HepG2 (cell line): Measurements from ENCODE around the gene COL2A1. TPM values are rescaled to one million over a fixed set of nuclear protein-coding genes. Genes with fewer than 3 reads are reported as not detected.
A peak's percentile ranks its signal among the peaks of the same experiment; 100 is the strongest.

Source experiments
- ATAC-seq: fragments of 200-7000 bp; cut with Tn5 transposase; 3 replicates; pipeline ENCODE4 v1.9.1; 2020; ENCODE audit warnings: mild to moderate bottlenecking, moderate library complexity
- Bru-seq: library from RNA; stranded (reverse); fragments of 400-500 nt; gene quantifications from one replicate; lab custom pipeline; 2021; lab: Mats Ljungman, UMichigan
- BruChase-seq, 2 experiments: library from RNA; stranded (reverse); fragments of 400-500 nt; gene quantifications; one replicate each; lab custom pipeline; 2021; lab: Mats Ljungman, UMichigan
- BruUV-seq: library from RNA; stranded (reverse); fragments of 400-500 nt; replicated peaks from 2 replicates; lab custom pipeline; 2021; lab: Mats Ljungman, UMichigan
- CTCF ChIA-PET: fragments of 300-600 bp; formaldehyde crosslinking; extraction: SDS; loops from one replicate; lab custom pipeline; 2021; ENCODE audit warnings: low total read pairs, inconsistent platforms, low intra/inter-chr PET ratio; lab: Yijun Ruan, JAX
- POLR2A ChIA-PET: fragments of 350-600 bp; sonication (Branson Sonifier 250); formaldehyde crosslinking; loops from one replicate; lab custom pipeline; 2020; ENCODE audit warnings: antibody characterized with exemption, inconsistent platforms; lab: Yijun Ruan, JAX
- DNase-seq: peaks from one replicate; pipeline ENCODE4 v3.0.0-alpha.2; 2015; ENCODE audit warnings: low spot score
- FAIRE-seq: peaks from 3 replicates; lab custom pipeline; 2011; peaks lifted over from hg19 to GRCh38; lab: Jason Lieb, UNC
- H2AFZ ChIP-seq: one replicate; pipeline ENCODE4 v1.6.1; 2011; ENCODE audit warnings: low read length, inconsistent platforms
- H3K27ac ChIP-seq: fragments of 300-600 bp; 3 replicates; pipeline ENCODE4 v1.8.0; 2011; ENCODE audit warnings: mixed run types, mild to moderate bottlenecking, mixed read lengths, low read length, inconsistent platforms; ENCODE audit not compliant: insufficient read depth; ENCODE audit errors: extremely low read length
- H3K27me3 ChIP-seq, 2 experiments: fragments of 200-600 bp in 1 of 2; 2 replicates in 1 of 2; 3 replicates in 1 of 2; pipeline versions ENCODE4 v1.6.0 to v1.8.0; 2011; ENCODE audit warnings: low read length in 2 of 2, mild to moderate bottlenecking in 2 of 2, moderate library complexity in 2 of 2, inconsistent platforms in 1 of 2; ENCODE audit not compliant: insufficient read depth in 2 of 2, control insufficient read depth in 1 of 2
- H3K36me3 ChIP-seq, 2 experiments: fragments of 200-600 bp in 1 of 2; replicated peaks in 1 of 2; 2 replicates in 1 of 2; 3 replicates in 1 of 2; pipeline versions ENCODE4 v1.5.1 to v1.8.0; 2011; ENCODE audit warnings: low read length in 2 of 2, inconsistent platforms in 1 of 2; ENCODE audit not compliant: insufficient read depth in 2 of 2, control insufficient read depth in 1 of 2
- H3K4me1 ChIP-seq: 2 replicates; pipeline ENCODE4 v1.5.1; 2012; ENCODE audit warnings: low read length, inconsistent platforms; ENCODE audit not compliant: insufficient read depth
- H3K4me2 ChIP-seq: 2 replicates; pipeline ENCODE4 v1.6.0; 2011; ENCODE audit warnings: low read depth, low read length, inconsistent platforms
- H3K4me3 ChIP-seq, 3 experiments: fragments of 200-600 bp in 1 of 3; sonication (generic), shearing (Covaris generic) in 1 of 3; replicated peaks in 1 of 3; 2 replicates each; pipeline ENCODE4 v1.5.1; 2011 to 2016; ENCODE audit warnings: low read length in 3 of 3, inconsistent platforms in 2 of 3, low read depth in 2 of 3, mild to moderate bottlenecking in 2 of 3, control low read depth in 1 of 3, mixed read lengths in 1 of 3; ENCODE audit not compliant: insufficient read depth in 1 of 3
- H3K79me2 ChIP-seq: one replicate; pipeline ENCODE4 v1.6.1; 2011; ENCODE audit warnings: low read length, inconsistent platforms; ENCODE audit not compliant: insufficient read depth
- H3K9ac ChIP-seq: 2 replicates; pipeline ENCODE4 v1.6.0; 2011; ENCODE audit warnings: mild to moderate bottlenecking, low read depth, low read length, inconsistent platforms; ENCODE audit not compliant: insufficient read depth
- H3K9me3 ChIP-seq: 2 replicates; pipeline ENCODE4 v1.5.1; 2012; ENCODE audit warnings: mild to moderate bottlenecking, low read length
- H4K20me1 ChIP-seq: 2 replicates; pipeline ENCODE4 v1.6.0; 2011; ENCODE audit warnings: inconsistent platforms, mild to moderate bottlenecking, low read length, moderate library complexity; ENCODE audit not compliant: insufficient read depth
- FOXC1 ChIP-seq: sonication (generic); formaldehyde crosslinking; IDR thresholded peaks from 2 replicates; pipeline ENCODE4 v1.8.0; 2022; ENCODE audit warnings: mild to moderate bottlenecking, missing genetic modification reagents, borderline replicate concordance
- MZF1 ChIP-seq: sonication (generic); formaldehyde crosslinking; IDR thresholded peaks from 2 replicates; pipeline ENCODE4 v1.8.1; 2023; ENCODE audit warnings: mild to moderate bottlenecking, missing genetic modification reagents, borderline replicate concordance
- SOX6 ChIP-seq, 2 experiments: fragments of 450-650 bp in 1 of 2; sonication (generic) in 1 of 2; formaldehyde crosslinking in 1 of 2; IDR thresholded peaks; 2 replicates each; pipeline versions ENCODE4 v1.4.0 to v1.6.1; 2017 to 2020; ENCODE audit warnings: antibody characterized with exemption in 1 of 2, mild to moderate bottlenecking in 1 of 2, missing genetic modification reagents in 1 of 2
- SP4 ChIP-seq: sonication (generic); formaldehyde crosslinking; IDR thresholded peaks from 2 replicates; pipeline ENCODE4 v1.8.1; 2023; ENCODE audit warnings: mild to moderate bottlenecking, missing genetic modification reagents
- SP5 ChIP-seq: IDR thresholded peaks from 2 replicates; pipeline ENCODE4 v1.6.1; 2016; ENCODE audit warnings: low read depth, borderline replicate concordance
- ZNF12 ChIP-seq: sonication (generic); formaldehyde crosslinking; IDR thresholded peaks from 2 replicates; pipeline ENCODE4 v1.5.0; 2020; ENCODE audit warnings: missing genetic modification reagents
- ZNF260 ChIP-seq: sonication (generic); formaldehyde crosslinking; IDR thresholded peaks from 2 replicates; pipeline ENCODE4 v1.4.0; 2020; ENCODE audit warnings: missing genetic modification reagents, low read depth, mild to moderate bottlenecking, borderline replicate concordance
- ZNF766 ChIP-seq: sonication (generic); formaldehyde crosslinking; IDR thresholded peaks from 2 replicates; pipeline ENCODE4 v1.5.0; 2020; ENCODE audit warnings: missing genetic modification reagents, borderline replicate concordance
- WGBS: methylation state at CpG from one replicate; pipeline ENCODE4 v1.1.6; 2017; ENCODE audit warnings: low lambda C conversion rate; 5-methylcytosine and 5-hydroxymethylcytosine counted together
- in situ Hi-C: cut with HindIII; loops from 2 replicates; pipeline ENCODE4 v1.10.0; 2017; ENCODE audit warnings: low pct_unique_long_range_greater_than_20kb; ENCODE audit not compliant: extremely low pct_ligation_motif_present
- intact Hi-C: fragments of 100-400 bp; cut with micrococcal nuclease; formaldehyde crosslinking; loops from one replicate; pipeline ENCODE4 v1.10.0; 2022; ENCODE audit not compliant: unreplicated experiment
- long read RNA-seq, 2 experiments: library from RNA in 1 of 2; library from polyadenylated mRNA in 1 of 2; stranded (forward) in 1 of 2; unstranded in 1 of 2; transcript quantifications; one replicate each; pipeline ENCODE4 v2.0.0, GENCODE V29; 2019 to 2022
- polyA minus RNA-seq, 3 experiments: library from RNA; depleted of rRNA, polyadenylated mRNA; stranded (reverse); fragments of >200 nt; gene quantifications; 2 replicates each; pipeline ENCODE4 v1.2.3, GENCODE V29; 2011; ENCODE audit warnings: low replicate concordance in 1 of 3
- polyA plus RNA-seq, 8 experiments: library from polyadenylated mRNA; depleted of rRNA in 3 of 8; stranded (reverse) in 7 of 8; unstranded in 1 of 8; fragments of >200 nt; fragmentation: Illumina TruSeq in 4 of 8; extraction: Trizol in 4 of 8; gene quantifications; 2 replicates each; pipeline versions ENCODE4 v1.2.1 to v1.2.3, GENCODE V29; 2011 to 2016; ENCODE audit warnings: low read depth in 4 of 8, missing spikeins in 1 of 8, mixed read lengths in 1 of 8; ENCODE audit not compliant: insufficient read depth in 1 of 8
- total RNA-seq, 5 experiments: library from RNA; depleted of rRNA; stranded (reverse); fragments of >200 nt; fragmentation: Illumina TruSeq; extraction: Trizol; gene quantifications; 2 replicates each; pipeline ENCODE4 v1.2.3, GENCODE V29; 2016; ENCODE audit warnings: low read depth in 1 of 5
- TF ChIP-seq, protein P1 (sequence below): sonication (generic); formaldehyde crosslinking; IDR thresholded peaks from 2 replicates; pipeline ENCODE4 v1.9.0; 2021; ENCODE audit warnings: missing genetic modification reagents, borderline replicate concordance
- TF ChIP-seq, protein P2 (sequence below): sonication (generic); formaldehyde crosslinking; IDR thresholded peaks from 2 replicates; pipeline ENCODE4 v1.8.1; 2023; ENCODE audit warnings: mild to moderate bottlenecking, missing genetic modification reagents

COL2A1 gene
- 9.2 and 38.3 TPM in 2 replicates for total RNA-seq (2016; rRNA removed; fragmentation: Illumina TruSeq; extraction: Trizol)
- total RNA-seq (2016; cell fraction: cytosol; rRNA removed; fragmentation: Illumina TruSeq; extraction: Trizol; ENCODE audit: low read depth): 1.1 and 3.1 TPM in 2 replicates
- total RNA-seq (2016; cell fraction: insoluble cytoplasmic fraction; rRNA removed; fragmentation: Illumina TruSeq; extraction: Trizol): 6.6 and 41.7 TPM in 2 replicates
- total RNA-seq (2016; cell fraction: membrane; rRNA removed; fragmentation: Illumina TruSeq; extraction: Trizol): 3.6 and 4.1 TPM in 2 replicates
- 44.6 and 58.3 TPM in 2 replicates for total RNA-seq (2016; cell fraction: nucleus; rRNA removed; fragmentation: Illumina TruSeq; extraction: Trizol)
- polyA plus RNA-seq (2011; rRNA removed): 7.4 and 9.8 TPM in 2 replicates
- polyA plus RNA-seq (2011; cell fraction: cytosol; rRNA removed): 4.1 and 4.4 TPM in 2 replicates
- 113 and 136 TPM in 2 replicates for polyA plus RNA-seq (2011; cell fraction: nucleus; rRNA removed)
- polyA plus RNA-seq (2012): 7.6 and 8.6 TPM in 2 replicates
- 0.91 and 1.3 TPM in 2 replicates for polyA plus RNA-seq (2016; cell fraction: cytosol; fragmentation: Illumina TruSeq; extraction: Trizol; ENCODE audit: low read depth)
- 5.7 and 8.4 TPM in 2 replicates for polyA plus RNA-seq (2016; cell fraction: insoluble cytoplasmic fraction; fragmentation: Illumina TruSeq; extraction: Trizol; ENCODE audit: low read depth)
- 1.5 and 2.1 TPM in 2 replicates for polyA plus RNA-seq (2016; cell fraction: membrane; fragmentation: Illumina TruSeq; extraction: Trizol; ENCODE audit: low read depth)
- 114 and 115 TPM in 2 replicates for polyA plus RNA-seq (2016; cell fraction: nucleus; fragmentation: Illumina TruSeq; extraction: Trizol; ENCODE audit: insufficient read depth, low read depth)
- 7.1 TPM in 1 of 2 replicates, not detected in the other for polyA minus RNA-seq (2011; rRNA and poly(A)+ RNA removed; ENCODE audit: low replicate concordance)
- polyA minus RNA-seq (2011; cell fraction: cytosol; rRNA and poly(A)+ RNA removed): 4.7 and 7.3 TPM in 2 replicates
- polyA minus RNA-seq (2011; cell fraction: nucleus; rRNA and poly(A)+ RNA removed): 12.5 and 15.2 TPM in 2 replicates
- Bru-seq, nascent RNA: percentile 49 among the genes with signal in this experiment
- percentile 61 among the genes with signal in this experiment for BruChase-seq, experiment 1, labeled RNA remaining after a 6-hour chase
- percentile 52 among the genes with signal in this experiment for BruChase-seq, experiment 2, labeled RNA remaining after a 2-hour chase
- long read RNA-seq, experiment 1, partial matches to known transcripts: 9 of 9 reads
- long read RNA-seq, experiment 1, other reads (novel, unspliced or antisense): 0 of 9 reads
- long read RNA-seq, experiment 2, full-length matches to known transcripts: 5 of 48 reads
- long read RNA-seq, experiment 2, partial matches to known transcripts: 20 of 48 reads
- long read RNA-seq, experiment 2, other reads (novel, unspliced or antisense): 23 of 48 reads

DNA sequence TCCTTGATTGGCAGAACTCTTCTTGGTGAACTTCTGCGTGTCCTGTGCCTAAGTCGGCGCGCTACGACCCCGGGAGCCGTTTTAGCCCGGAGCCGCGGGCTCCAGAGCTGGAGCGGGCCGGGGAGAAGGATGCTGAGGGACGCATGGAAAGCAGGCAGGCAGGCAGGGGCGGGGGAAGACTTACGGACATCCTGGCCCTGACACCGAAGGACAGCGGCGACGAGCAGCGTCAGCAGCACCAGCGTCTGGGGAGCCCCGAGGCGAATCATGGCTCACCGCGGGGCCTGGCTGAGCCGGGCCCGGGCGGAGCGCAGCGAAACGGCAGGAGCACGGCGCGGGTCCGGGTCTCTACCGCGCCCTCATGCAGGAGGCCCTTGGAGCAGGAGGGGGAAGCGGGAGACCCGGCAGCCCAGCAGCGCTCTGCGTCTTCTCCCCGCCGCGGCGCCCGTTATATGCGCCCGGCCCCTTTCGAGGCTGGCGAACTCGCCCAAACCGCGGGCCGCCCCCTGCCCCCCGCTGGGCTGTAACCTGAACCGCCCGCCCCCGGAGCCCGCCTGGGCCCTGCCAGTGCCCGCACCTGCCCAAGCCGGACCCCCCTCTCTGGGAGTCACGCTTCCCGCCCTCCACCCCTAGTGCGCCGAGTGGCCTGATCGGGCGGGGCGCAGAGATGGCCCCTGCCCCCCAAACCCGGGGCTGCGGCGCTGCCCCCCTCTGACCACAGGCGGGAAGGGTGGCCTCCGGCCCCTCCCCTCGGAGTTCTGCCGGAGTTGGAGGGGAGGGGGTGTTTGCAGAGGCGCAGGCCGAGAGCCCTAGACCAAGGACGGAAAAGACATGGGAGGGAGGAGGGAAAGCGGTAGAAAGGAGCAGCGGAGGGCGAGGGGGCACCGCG lies at the start of gene COL2A1:
TSS of gene COL2A1 (minus strand) at position 424 of the 889 bp plus-strand sequence. CDS start at position 269, 155 bp downstream.
- CTCF ChIA-PET: no interaction called here
- ATAC-seq: peak; percentile 73
- H2AFZ ChIP-seq: no peak within 1 kb of the TSS
- TF ChIP-seq SP4 (CRISPR knock-in tag) (peak; percentile 53), ZNF12 (no peak), ZNF766 (no peak), SOX6 (IDR thresholded peaks at IDR 0.05) (no peak), SOX6 (CRISPR knock-in tag; IDR thresholded peaks at IDR 0.05) (no peak), MZF1 (CRISPR knock-in tag) (no peak), FOXC1 (CRISPR knock-in tag) (no peak), SP5 (0 out of 2 replicates have a peak, but pooled peaks have one; percentile 24), ZNF260 (CRISPR knock-in tag) (no peak)
- TF ChIP-seq, protein P1, sequence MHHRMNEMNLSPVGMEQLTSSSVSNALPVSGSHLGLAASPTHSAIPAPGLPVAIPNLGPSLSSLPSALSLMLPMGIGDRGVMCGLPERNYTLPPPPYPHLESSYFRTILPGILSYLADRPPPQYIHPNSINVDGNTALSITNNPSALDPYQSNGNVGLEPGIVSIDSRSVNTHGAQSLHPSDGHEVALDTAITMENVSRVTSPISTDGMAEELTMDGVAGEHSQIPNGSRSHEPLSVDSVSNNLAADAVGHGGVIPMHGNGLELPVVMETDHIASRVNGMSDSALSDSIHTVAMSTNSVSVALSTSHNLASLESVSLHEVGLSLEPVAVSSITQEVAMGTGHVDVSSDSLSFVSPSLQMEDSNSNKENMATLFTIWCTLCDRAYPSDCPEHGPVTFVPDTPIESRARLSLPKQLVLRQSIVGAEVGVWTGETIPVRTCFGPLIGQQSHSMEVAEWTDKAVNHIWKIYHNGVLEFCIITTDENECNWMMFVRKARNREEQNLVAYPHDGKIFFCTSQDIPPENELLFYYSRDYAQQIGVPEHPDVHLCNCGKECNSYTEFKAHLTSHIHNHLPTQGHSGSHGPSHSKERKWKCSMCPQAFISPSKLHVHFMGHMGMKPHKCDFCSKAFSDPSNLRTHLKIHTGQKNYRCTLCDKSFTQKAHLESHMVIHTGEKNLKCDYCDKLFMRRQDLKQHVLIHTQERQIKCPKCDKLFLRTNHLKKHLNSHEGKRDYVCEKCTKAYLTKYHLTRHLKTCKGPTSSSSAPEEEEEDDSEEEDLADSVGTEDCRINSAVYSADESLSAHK (CRISPR knock-in tag): no peak
- TF ChIP-seq, protein P2, sequence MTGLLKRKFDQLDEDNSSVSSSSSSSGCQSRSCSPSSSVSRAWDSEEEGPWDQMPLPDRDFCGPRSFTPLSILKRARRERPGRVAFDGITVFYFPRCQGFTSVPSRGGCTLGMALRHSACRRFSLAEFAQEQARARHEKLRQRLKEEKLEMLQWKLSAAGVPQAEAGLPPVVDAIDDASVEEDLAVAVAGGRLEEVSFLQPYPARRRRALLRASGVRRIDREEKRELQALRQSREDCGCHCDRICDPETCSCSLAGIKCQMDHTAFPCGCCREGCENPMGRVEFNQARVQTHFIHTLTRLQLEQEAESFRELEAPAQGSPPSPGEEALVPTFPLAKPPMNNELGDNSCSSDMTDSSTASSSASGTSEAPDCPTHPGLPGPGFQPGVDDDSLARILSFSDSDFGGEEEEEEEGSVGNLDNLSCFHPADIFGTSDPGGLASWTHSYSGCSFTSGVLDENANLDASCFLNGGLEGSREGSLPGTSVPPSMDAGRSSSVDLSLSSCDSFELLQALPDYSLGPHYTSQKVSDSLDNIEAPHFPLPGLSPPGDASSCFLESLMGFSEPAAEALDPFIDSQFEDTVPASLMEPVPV: 0 out of 2 replicates have a peak, but pooled peaks have one; percentile 11

More for the DNA sequence above, at the start of gene COL2A1:
- Histone ChIP-seq H3K4me2 (peak within 1 kb of the TSS; percentile 73), H3K36me3 (no peaks in the 10 kb centered on the region), H3K27me3 (peaks cover 6 to 53% of the 10 kb centered on the region in 2 experiments), H3K9me3 (no peaks in the 10 kb centered on the region), H3K79me2 (no peaks in the 10 kb centered on the region), H4K20me1 (no peaks in the 10 kb centered on the region), H3K27ac (no peak within 1 kb of the TSS), H3K9ac (no peak within 1 kb of the TSS; the same call in 1 of the 2 replicates), H3K4me1 (peaks cover 57% of the 10 kb centered on the region), H3K4me3 (peak within 1 kb of the TSS; percentile 40 to 64 (median 50); a peak in 5 of 6 replicates)
- in situ Hi-C loops: no loop called here
- 1% methylated on average over 19 of the region's 83 CpGs for WGBS
- DNase-seq (no peak), FAIRE-seq (no peak)
- POLR2A ChIA-PET: interaction anchor here (1.4 kb wide), 1 partner anchor 18 kb away, joined by 3 read pairs; no protein-coding TSS in a partner anchor
- intact Hi-C loops: loop anchor here (2.0 to 10.0 kb wide), 2 partner anchors 19 to 101 kb away; partner anchors contain the start of gene SENP1
- no TSS peak for BruUV-seq
